PFSK-1 (cell line): ENCODE data around the gene MALAT1.
A peak's percentile ranks its signal among the peaks of the same experiment; 100 is the strongest.

Experiments
- FOXP2 ChIP-seq: optimal IDR thresholded peaks from 2 replicates; pipeline ENCODE3; 2011; ENCODE audit warnings: borderline replicate concordance, control low read depth, inconsistent platforms; ENCODE audit not compliant: insufficient read depth; ENCODE audit errors: extremely low read length, extremely low read depth
- POLR2AphosphoS5 ChIP-seq: IDR thresholded peaks from 2 replicates; pipeline ENCODE4 v1.6.1; 2012; ENCODE audit warnings: low read depth, mild to moderate bottlenecking, control low read depth, low read length, moderate library complexity
- REST ChIP-seq, 2 experiments: IDR thresholded peaks; 2 replicates each; pipeline versions ENCODE4 v1.6.1 to v1.8.0; 2011 to 2012; ENCODE audit warnings: low read depth in 2 of 2, low read length in 2 of 2, control low read depth in 1 of 2, inconsistent platforms in 1 of 2, mild to moderate bottlenecking in 1 of 2, moderate library complexity in 1 of 2; ENCODE audit not compliant: insufficient read depth in 1 of 2
- SIN3A ChIP-seq: IDR thresholded peaks from 2 replicates; pipeline ENCODE4 v1.6.1; 2012; ENCODE audit warnings: mild to moderate bottlenecking, low read length, moderate library complexity, borderline replicate concordance; ENCODE audit not compliant: insufficient read depth
- TAF1 ChIP-seq: IDR thresholded peaks from 2 replicates; pipeline ENCODE4 v1.6.1; 2012; ENCODE audit warnings: low read length, control low read depth, borderline replicate concordance; ENCODE audit not compliant: insufficient read depth

MALAT1 gene

DNA sequence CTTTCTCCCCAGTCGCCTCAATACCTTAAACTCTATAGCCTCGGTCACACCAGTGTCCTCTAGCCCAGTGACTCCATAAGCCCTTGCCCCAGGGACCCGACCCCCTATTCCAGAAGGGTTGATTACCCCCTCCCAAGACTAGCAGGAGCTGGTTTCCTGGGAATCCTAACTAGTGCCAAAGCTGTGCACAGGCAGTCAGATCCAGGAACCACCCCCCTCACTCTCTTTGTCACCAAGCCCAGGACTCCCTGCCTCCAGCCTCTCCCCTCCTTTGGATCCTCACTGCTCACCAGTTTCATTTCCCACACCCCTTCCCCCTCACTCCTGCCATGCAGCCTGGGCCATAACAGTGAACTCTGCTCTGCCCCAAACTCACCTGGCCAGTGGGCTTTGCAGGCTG, 49.5 kb downstream of the MALAT1 start:
- no peak for TF ChIP-seq POLR2AphosphoS5

DNA sequence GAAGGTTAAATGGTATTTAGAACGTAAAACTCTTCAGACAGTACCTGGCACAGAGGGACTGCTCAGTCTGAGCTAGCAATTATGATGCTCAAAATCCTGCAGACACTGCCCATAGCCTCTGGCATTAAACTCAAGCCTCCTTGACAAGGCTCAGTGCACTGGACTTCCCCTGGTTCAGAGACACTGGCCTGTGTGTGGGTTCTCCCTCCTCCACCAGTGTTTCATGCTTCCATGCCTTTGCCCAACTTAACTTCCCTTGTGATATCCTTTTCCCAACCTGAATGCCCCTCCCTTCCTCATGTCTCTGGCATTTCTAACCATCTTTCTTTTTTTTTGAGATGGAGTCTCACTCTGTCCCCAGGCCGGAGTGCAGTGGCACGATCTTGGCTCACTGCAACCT, 50.3 kb downstream of the MALAT1 start:
- TF ChIP-seq POLR2AphosphoS5 (no peak), SIN3A (no peak), TAF1 (no peak), REST (IDR thresholded peaks at IDR 0.05; ENCODE audit: insufficient read depth in 1 of 2, low read depth in 2 of 2, low read length in 2 of 2) (no peak), FOXP2 (no peak)

DNA sequence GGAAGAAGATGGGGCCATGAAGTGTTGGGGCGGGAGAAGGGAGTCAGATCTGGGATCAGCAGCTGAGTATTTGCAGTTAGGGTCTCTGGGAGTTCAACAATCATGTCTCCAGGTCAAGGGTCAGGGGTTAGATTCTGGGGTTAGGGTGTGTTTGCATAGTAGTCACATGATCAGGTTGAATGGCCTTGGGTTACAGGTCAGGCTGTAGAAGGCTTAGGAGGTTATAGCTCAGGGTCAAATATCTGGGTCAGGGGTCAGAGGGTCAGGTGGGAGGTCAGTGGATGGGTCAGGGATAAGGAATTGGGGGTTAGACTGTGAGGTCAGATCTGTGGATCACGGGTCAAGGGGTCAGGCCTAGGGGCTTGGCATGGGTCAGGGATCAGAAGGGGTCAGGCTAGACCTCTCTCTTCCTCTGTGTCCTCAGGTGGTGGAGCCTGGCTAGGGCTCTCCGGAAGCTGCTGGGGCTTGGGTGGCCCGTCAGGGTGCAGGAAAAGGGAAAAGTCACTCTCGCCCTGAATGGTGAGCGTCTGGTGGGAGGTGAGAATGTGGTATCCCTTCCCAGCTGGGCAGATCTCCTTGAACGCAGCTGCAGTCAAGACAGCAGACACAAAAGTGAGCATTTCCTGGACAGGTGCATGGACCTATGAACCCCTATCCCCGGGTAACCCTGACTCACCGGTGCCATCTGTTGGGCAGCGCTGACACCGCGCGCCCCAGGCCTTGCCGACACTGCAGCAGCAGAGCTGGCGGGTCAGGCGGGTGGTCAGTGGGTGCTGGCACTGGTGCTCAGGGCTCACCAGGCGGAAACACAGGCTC, 52.9 kb downstream of the MALAT1 start:
- no peak for TF ChIP-seq REST (IDR thresholded peaks at IDR 0.05; ENCODE audit: insufficient read depth in 1 of 2, low read depth in 2 of 2, low read length in 2 of 2)
- TF ChIP-seq FOXP2 = peak; percentile 53
- TF ChIP-seq POLR2AphosphoS5 = no peak
- TF ChIP-seq TAF1 = no peak
- TF ChIP-seq SIN3A = no peak

- TF ChIP-seq REST (IDR thresholded peaks at IDR 0.05; ENCODE audit: insufficient read depth in 1 of 2, low read depth in 2 of 2, low read length in 2 of 2) = no peak
- no peak for TF ChIP-seq POLR2AphosphoS5
- TF ChIP-seq FOXP2 = no peak
- no peak for TF ChIP-seq TAF1
Measured at GRCh38 chr11:65552388-65552951, 53.6 kb downstream of the MALAT1 start.

- no peak for TF ChIP-seq TAF1
- no peak for TF ChIP-seq REST (IDR thresholded peaks at IDR 0.05; ENCODE audit: insufficient read depth in 1 of 2, low read depth in 2 of 2, low read length in 2 of 2)
- no peak for TF ChIP-seq SIN3A
- no peak for TF ChIP-seq FOXP2
- no peak for TF ChIP-seq POLR2AphosphoS5
Measured at GRCh38 chr11:65553301-65554001, 54.6 kb downstream of the MALAT1 start.
